ENCODE data around the gene NFASC. TPM values are rescaled to one million over a fixed set of nuclear protein-coding genes. Genes with fewer than 3 reads are reported as not detected.
A peak's percentile ranks its signal among the peaks of the same experiment; 100 is the strongest.

Gene NFASC
- polyA plus RNA-seq, 1 donor, result 1.8 TPM

- no peak for DNase-seq
Observed at GRCh38 chr1:204929487-204930154, 59.0 kb downstream of the NFASC start.

- DNase-seq, result no peak
Observed at GRCh38 chr1:204930155-204930523, 59.5 kb downstream of the NFASC start.

DNA sequence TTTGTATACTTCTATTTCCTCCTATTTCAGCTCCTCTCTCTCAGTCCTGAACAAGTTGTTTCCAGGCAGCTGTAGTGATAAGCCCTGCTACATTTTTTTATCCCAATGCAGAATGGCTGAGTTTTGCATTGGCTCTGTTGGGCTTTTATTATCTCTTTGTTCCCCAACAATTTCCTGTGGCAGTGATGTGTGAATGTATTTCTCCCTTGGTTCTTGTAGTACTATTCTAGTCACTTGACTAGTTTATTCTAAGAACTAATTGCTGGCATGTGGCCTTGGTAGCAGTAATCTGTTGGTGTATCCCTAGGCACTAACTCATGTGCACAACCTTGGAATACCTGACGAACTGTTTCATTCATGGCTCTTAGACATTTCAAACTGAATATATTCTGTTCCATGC, 60.7 kb downstream of the NFASC start:
- no peak for DNase-seq

DNA sequence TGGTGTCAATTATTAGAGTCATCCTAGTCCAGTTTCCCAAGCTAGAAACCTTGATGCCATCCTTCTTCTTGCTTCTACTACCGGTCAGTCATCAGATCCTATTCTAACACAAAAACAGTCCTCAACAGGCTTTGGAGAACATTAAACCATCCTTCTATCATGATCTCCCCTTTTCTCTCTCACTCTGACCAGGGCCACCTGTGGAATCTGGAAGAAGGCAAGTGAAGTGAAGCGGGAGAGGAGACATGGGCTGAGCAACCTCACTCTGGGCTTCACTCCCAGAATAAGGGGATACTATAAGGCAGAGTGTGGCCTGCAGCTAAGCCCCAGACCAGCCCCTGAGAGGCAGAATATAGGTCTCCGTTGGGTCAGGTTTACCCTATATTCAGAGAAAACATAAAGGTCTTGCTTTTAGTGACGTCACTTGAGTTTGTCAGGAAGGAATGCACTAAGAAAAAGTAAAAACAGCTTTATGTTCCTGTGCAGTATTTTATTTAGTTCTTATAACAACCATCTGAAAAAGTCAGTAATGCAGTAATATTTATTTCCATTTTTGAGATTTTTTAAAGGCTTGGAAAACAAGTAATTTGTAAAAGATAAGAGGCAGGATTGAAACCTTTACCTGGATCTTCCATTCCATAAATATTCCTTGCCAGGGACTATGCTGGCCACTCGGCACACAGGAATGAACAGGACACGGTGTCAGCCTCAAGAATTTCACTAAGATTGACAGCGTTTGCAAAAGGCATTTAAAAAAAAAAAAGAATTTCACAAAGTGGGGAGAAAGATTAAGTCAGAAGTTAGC, 61.3 kb downstream of the NFASC start:
- no peak for DNase-seq

- DNase-seq, result no peak
Observed at GRCh38 chr1:204932573-204932909, 61.9 kb downstream of the NFASC start.

DNA sequence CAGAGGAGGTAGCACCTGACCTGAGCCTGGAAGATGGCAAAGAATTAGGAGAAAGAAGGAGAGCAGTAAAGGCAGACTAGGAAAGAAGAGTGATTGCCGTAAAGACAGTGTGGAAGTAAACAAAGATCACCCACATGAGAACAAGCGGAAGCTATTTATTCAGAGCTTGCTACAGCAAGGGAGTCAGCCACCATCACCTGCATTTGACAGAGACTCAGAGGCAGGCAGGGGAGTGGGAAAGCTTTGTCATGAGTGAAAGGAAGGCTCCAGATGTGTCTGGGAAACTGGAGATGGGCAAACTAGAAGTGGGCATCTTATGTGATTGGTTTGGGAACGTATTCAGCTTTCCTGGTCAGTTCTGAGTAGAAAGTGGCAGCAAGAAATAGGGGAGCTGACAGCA, 64.5 kb downstream of the NFASC start:
- DNase-seq, result no peak

DNA sequence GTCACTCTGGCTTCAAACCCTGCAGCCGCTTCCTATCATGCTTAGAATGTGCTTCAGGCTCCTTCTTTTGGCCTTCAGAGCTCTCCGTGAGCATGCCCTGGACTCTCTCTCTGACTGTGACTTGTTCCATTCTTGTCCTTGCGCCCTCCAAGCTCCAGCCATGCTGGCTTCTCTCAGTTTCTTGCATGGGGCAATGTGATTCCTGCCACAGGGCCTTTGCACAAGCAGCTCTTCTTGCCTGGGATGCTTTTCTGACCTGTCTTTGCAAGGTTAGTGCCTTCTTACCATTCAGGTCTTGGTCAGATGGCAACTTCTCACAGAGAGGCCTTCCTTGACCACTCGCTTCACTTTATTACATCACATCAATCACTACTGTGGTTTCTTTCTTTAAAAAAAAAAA, 66.1 kb downstream of the NFASC start:
- no peak for DNase-seq

GRCh38 chr1:204937901-204938300, 67.2 kb downstream of the NFASC start:
- no peak for DNase-seq

DNA sequence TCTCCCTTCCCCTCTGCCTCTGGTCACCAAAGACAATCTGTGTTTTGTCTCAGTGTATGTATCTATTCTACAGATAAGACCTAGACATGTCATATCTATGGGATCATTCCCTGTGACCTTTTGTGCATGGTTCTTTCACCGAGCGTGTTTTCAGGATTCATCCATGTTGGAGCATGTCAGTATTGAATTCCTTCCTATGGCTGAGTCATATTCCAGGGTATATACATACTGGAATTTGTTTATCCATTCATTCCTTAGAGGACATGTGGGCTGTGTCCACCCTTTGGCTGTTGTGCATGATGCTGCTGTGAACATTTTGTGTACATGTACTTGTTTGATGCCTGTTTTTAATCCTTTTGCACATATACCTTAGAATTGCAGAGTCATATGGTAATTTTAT, 69.9 kb downstream of the NFASC start:
- no peak for DNase-seq

- peak; percentile 13 for DNase-seq
Observed at GRCh38 chr1:204941421-204942338, 71.0 kb downstream of the NFASC start.

DNA sequence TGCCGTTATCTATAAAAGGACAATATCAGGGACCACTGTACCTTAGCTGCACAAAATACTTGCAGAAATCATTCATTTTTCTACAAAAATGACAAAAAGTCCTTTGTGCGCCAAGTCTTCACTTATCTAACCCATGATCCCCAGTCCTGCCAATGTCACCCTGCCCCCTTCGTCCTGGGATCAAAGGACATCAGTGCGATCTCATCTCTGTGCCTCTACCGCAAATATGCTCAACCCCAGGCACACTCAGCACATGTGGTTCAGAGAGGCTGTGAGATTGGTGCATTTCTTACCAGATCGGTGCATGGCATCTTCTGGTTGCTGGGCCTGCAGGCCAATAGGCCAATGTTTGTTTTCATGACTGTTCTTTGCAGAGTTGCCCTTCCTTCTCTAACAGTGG, 72.8 kb downstream of the NFASC start:
- no peak for DNase-seq

- DNase-seq, result no peak
Observed at GRCh38 chr1:204944662-204945061, 74.0 kb downstream of the NFASC start.

DNA sequence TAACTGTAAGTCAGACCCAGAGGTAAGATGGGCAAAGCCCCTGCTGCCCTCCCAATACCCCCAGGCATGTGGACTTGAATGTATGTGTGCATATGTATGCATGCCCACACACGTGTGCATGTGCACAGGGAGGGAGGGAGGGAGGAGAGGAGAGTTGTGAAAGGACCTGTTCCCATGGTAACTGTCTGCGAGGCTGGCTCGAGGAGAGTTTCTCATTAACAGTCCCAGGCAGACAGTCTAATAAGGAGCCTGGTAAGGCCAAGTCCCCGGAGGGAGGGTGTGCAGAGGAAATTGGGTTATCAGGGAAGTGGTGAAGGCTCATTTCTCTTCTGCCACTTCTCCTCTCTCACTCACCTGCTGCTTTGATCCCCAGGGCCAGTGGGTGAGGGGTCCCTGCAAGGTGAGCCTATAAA, 74.9 kb downstream of the NFASC start:
- no peak for DNase-seq

- no peak for DNase-seq
Observed at GRCh38 chr1:204946640-204947039, 76.0 kb downstream of the NFASC start.

DNA sequence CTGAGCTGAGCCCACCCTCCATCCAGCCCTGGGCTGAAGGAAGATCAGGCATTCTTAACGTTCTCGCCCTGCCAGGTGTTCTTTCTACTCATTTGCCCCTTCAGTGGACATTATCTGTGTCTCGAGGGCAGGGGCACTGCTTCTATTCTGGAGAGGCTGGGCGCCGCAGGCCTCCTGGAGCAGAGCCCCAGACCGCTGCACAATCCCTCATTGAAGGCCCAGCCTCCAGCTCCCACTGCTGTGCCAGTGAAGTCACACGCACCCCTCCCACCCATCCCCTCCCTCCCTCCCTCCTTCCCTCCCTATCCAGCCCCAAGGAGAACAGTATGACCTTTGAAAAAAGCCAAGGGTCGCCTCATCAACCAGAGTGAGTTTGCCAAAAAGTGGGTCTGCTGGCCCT, 76.7 kb downstream of the NFASC start:
- no peak for DNase-seq

GRCh38 chr1:204947747-204948146, 77.1 kb downstream of the NFASC start:
- DNase-seq, result no peak

GRCh38 chr1:204950353-204951001, 79.8 kb downstream of the NFASC start:
- no peak for DNase-seq

DNA sequence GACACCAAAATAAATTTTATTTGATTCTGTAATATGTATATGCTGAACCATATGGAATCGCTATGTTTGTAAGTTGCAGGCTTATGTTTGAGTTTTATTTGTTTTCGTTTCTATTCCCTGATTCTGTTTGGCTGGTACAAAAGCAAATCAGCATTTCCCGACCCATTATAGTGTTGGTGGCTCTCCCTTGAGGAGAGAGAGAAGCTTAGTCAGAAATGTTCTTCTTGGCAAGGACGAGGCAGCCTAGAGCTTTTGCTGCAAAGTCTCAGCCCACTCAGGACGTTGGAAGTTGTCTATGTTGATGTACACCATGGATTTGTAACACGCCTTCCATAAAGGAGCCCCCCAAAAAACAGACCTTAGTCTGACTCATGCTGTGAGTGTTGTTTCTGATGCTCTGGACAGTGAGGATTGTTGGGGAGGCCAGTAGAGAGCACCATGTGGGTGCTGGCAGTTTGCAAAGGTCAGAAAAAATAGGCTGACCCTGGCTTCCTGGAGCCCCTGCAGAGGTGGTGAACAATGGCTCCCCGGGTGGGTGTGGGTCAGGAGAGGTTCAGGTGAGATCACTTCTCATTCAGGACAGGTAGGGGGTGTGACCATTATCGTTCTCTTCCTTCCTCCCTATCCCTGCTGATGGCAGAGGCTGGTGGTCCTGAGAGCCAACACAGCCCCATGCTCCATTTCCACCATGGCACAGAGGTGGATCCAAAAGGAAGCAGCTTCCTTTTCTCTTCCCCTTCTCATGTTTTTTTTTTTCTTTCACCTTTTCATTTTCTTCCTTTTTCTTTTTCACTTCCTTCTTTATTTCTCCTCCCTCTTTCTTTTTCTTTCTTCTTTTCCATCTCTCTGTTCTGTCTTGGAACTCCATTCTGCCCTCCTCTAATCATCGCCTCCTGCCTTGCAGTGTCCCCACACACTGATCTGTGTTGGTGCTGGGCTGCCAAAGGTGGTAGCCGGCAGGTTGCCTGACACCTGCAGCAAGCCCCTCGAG, 88.0 kb downstream of the NFASC start:
- DNase-seq, result no peak

DNA sequence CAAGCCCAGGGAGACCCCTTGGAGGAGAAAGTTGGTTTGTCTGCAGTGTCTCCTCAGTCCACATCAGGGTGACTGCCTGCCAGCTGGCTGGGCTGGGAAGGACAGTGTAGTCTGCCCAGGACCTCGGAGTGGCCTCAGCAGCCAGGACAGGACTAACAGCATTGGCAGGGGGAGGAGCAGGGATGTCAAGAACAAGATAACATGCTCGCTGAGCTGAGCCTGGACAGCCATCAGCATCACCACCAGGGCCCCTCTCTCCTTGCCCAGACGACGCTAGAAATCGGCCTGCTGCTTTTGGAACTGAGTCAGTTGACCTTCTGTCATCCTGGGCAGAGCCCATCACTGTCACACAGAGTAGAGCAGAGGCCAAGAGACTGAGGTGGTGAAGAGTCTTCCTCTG, 88.7 kb downstream of the NFASC start:
- no peak for DNase-seq

DNA sequence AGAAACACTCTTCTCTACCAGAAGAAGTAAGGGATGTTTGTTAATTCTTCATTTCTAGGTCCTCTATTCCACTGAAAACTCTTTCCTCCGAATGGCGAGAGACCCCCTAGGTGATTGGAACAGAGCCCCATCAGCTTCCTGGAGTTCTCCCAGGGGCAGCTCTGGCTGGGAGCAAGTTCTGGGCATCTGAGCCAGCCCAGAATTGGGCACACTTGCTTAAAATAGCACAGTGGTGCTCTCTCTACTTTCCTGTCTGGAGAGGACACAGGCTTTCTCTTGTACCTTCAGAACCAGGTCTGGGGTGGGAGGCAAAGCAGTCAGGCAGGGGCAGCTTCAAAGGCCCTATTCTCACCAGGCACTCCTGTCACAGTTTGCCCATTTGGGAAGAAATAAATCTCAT, 89.2 kb downstream of the NFASC start:
- no peak for DNase-seq

DNA sequence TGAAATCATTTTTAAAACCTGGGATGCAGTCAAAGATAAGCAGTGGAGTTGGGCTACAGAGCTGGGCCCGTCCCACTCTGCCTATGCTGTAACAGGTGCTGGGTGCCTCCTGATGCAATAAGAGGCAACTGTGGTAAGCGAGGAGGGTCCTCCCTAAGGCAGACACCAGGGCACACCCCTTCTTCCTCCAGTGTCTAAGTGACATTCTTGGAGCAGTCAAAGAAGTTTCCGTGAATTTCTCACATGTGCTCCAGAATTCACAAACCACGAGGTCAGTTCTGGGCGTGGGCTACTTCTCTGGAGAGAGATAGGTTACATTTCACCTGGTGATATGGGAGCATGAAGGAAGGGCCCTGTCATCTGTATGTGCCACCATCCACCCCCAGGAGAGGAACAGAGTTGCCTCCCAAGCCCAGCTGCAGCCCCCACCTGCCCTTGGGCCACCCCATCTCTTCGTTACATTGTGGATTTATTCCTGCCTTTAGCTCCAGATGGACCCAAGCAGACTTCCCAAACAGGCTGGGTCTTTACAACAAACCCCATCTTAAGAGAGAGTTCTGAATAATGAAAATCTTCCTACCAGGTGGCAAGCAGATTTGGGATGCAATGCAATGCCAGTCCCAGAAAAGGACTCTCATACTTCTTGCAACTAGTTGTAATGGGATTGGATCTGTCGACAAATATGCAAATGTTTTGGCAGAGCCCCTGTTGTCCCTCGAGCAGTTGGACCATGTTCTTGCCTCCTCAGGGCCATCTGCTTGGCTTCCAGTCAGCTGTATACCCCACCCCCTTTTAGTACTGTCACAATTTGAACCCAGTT, 89.9 kb downstream of the NFASC start:
- DNase-seq, result no peak

All from hindlimb muscle (tissue), 1 donor.